Keratinocyte (primary cell): ENCODE results near the gene OR2T35. TPM values are rescaled to one million over a fixed set of nuclear protein-coding genes. Genes with fewer than 3 reads are reported as not detected.
"Not testable (repeated sequence)": the region's sequence is repeated elsewhere in the genome, so short reads cannot be mapped to it uniquely, and the experiment has no call there.

Source experiments
- DNase-seq: peaks from one replicate; pipeline ENCODE4 v3.0.0-alpha.2; 2011; ENCODE audit warnings: low read depth, missing footprints, low spot score
- FAIRE-seq: peaks from 2 replicates; lab custom pipeline; 2011; peaks lifted over from hg19 to GRCh38; lab: Jason Lieb, UNC
- H2AFZ ChIP-seq: 2 replicates; pipeline ENCODE4 v1.6.0; 2012; ENCODE audit warnings: low read length, control low read depth, inconsistent platforms; ENCODE audit not compliant: control insufficient read depth
- H3K27ac ChIP-seq: 2 replicates; pipeline ENCODE4 v1.5.1; 2011; ENCODE audit warnings: low read length; ENCODE audit not compliant: control insufficient read depth, insufficient read depth
- H3K27me3 ChIP-seq: 3 replicates; pipeline ENCODE4 v1.6.0; 2011; ENCODE audit warnings: low read length; ENCODE audit not compliant: control insufficient read depth, insufficient read depth; ENCODE audit errors: extremely low read depth
- H3K36me3 ChIP-seq, 2 experiments: 2 replicates in 1 of 2; 3 replicates in 1 of 2; pipeline ENCODE4 v1.5.1; 2011; ENCODE audit warnings: low read length in 2 of 2, mild to moderate bottlenecking in 1 of 2; ENCODE audit not compliant: control insufficient read depth in 2 of 2, insufficient read depth in 2 of 2; ENCODE audit errors: extremely low read depth in 1 of 2
- H3K4me1 ChIP-seq: 3 replicates; pipeline ENCODE4 v1.5.1; 2011; ENCODE audit warnings: low read length; ENCODE audit not compliant: control insufficient read depth, insufficient read depth; ENCODE audit errors: extremely low read depth
- H3K4me2 ChIP-seq: 3 replicates; pipeline ENCODE4 v1.6.0; 2011; ENCODE audit warnings: low read depth, low read length; ENCODE audit not compliant: control insufficient read depth, insufficient read depth; ENCODE audit errors: extremely low read depth
- H3K4me3 ChIP-seq, 3 experiments: fragments of 200-600 bp in 1 of 3; sonication (generic) in 1 of 3; 2 replicates in 2 of 3; 3 replicates in 1 of 3; pipeline ENCODE4 v1.5.1; 2011 to 2016; ENCODE audit warnings: low read length in 3 of 3, mild to moderate bottlenecking in 3 of 3, control low read depth in 2 of 3, inconsistent platforms in 1 of 3, low read depth in 1 of 3, mixed read lengths in 1 of 3, mixed run types in 1 of 3, moderate library complexity in 1 of 3; ENCODE audit not compliant: control insufficient read depth in 2 of 3, insufficient read depth in 2 of 3; ENCODE audit errors: extremely low read depth in 1 of 3
- H3K79me2 ChIP-seq: 2 replicates; pipeline ENCODE4 v1.6.0; 2012; ENCODE audit warnings: low read length; ENCODE audit not compliant: control insufficient read depth, insufficient read depth
- H3K9ac ChIP-seq: 3 replicates; pipeline ENCODE4 v1.6.0; 2011; ENCODE audit warnings: low read length; ENCODE audit not compliant: control insufficient read depth, insufficient read depth; ENCODE audit errors: extremely low read depth
- H3K9me1 ChIP-seq: 3 replicates; pipeline ENCODE4 v1.6.0; 2011; ENCODE audit warnings: low read length; ENCODE audit not compliant: control insufficient read depth, insufficient read depth; ENCODE audit errors: extremely low read depth
- H3K9me3 ChIP-seq: 2 replicates; pipeline ENCODE4 v1.5.1; 2012; ENCODE audit warnings: low read depth, low read length; ENCODE audit not compliant: control insufficient read depth
- H4K20me1 ChIP-seq: 3 replicates; pipeline ENCODE4 v1.6.0; 2011; ENCODE audit warnings: low read length; ENCODE audit not compliant: control insufficient read depth, insufficient read depth; ENCODE audit errors: extremely low read depth
- CTCF ChIP-seq, 3 experiments: IDR thresholded peaks in 1 of 3; conservative IDR thresholded peaks in 1 of 3; optimal IDR thresholded peaks in 1 of 3; 2 replicates in 2 of 3; 3 replicates in 1 of 3; pipeline versions ENCODE3 to v1.5.1; 2011; ENCODE audit warnings: low read length in 3 of 3, mild to moderate bottlenecking in 3 of 3, moderate library complexity in 2 of 3, control low read depth in 1 of 3, inconsistent platforms in 1 of 3; ENCODE audit not compliant: insufficient read depth in 2 of 3; ENCODE audit errors: extremely low read depth in 1 of 3
- EZH2 ChIP-seq: IDR thresholded peaks from one replicate; pipeline ENCODE4 v1.6.1; 2012; ENCODE audit warnings: inconsistent platforms, mild to moderate bottlenecking, low read length, moderate library complexity
- dilution Hi-C: fragments of 300-500 bp; cut with MboI; formaldehyde crosslinking; loops from one replicate; pipeline ENCODE4 v1.7.0; 2020; ENCODE audit warnings: low sequenced_read_pairs; ENCODE audit not compliant: extremely low pct_ligation_motif_present
- polyA plus RNA-seq, 5 experiments: library from polyadenylated mRNA; depleted of rRNA in 3 of 5; stranded (reverse) in 3 of 5; stranded (forward) in 1 of 5; unstranded in 1 of 5; fragments of >200 nt; gene quantifications; 1 replicate in 1 of 5; 2 replicates in 3 of 5; 3 replicates in 1 of 5; pipeline versions ENCODE4 v1.2.1 to v1.2.3, GENCODE V29; 2011 to 2012; ENCODE audit warnings: missing spikeins in 2 of 5, low read depth in 1 of 5, low replicate concordance in 1 of 5

OR2T35 gene
- polyA plus RNA-seq, 1 donor (not counting 4 experiments of a cell fraction or from before 2014, with no cell fraction given): not detected

GRCh38 chr1:248681651-248682050 lies 36.6 kb upstream of the OR2T35 start:
- no peaks in the 10 kb centered on the region for H4K20me1 ChIP-seq
- no peaks in the 10 kb centered on the region for H3K79me2 ChIP-seq
- H3K9me1 ChIP-seq: no peaks in the 10 kb centered on the region
- H3K36me3 ChIP-seq: no peaks in the 10 kb centered on the region
- no peak overlapping the region for H3K27ac ChIP-seq
- dilution Hi-C loops: no loop called here
- H3K4me1 ChIP-seq: no peaks in the 10 kb centered on the region
- H3K4me3 ChIP-seq: no peak overlapping the region
- no peak overlapping the region for H3K9ac ChIP-seq
- DNase-seq (no peak), FAIRE-seq (no peak)
- TF ChIP-seq EZH2 (no peak), CTCF (optimal IDR thresholded peaks at IDR 0.05 in 1 of 3, IDR thresholded peaks at IDR 0.05 in 1 of 3, conservative IDR thresholded peaks at IDR 0.05 in 1 of 3; ENCODE audit: extremely low read depth in 1 of 3, insufficient read depth in 2 of 3, low read length in 3 of 3) (no peak)
- H2AFZ ChIP-seq: no peak overlapping the region
- no peak overlapping the region for H3K4me2 ChIP-seq
- H3K9me3 ChIP-seq: no peaks in the 10 kb centered on the region
- no peaks in the 10 kb centered on the region for H3K27me3 ChIP-seq

- peaks cover 3% of the 10 kb centered on the region for H3K9me3 ChIP-seq
- H3K27ac ChIP-seq: no peak overlapping the region
- H2AFZ ChIP-seq: no peak overlapping the region
- H3K36me3 ChIP-seq: no peaks in the 10 kb centered on the region
- H3K4me2 ChIP-seq: no peak overlapping the region
- H3K79me2 ChIP-seq: no peaks in the 10 kb centered on the region
- H3K9me1 ChIP-seq: no peaks in the 10 kb centered on the region
- dilution Hi-C loops: no loop called here
- H3K4me3 ChIP-seq: no peak overlapping the region
- no peak for DNase-seq
- TF ChIP-seq EZH2 (no peak), CTCF (optimal IDR thresholded peaks at IDR 0.05 in 1 of 3, IDR thresholded peaks at IDR 0.05 in 1 of 3, conservative IDR thresholded peaks at IDR 0.05 in 1 of 3; ENCODE audit: extremely low read depth in 1 of 3, insufficient read depth in 2 of 3, low read length in 3 of 3) (no peak)
- H3K4me1 ChIP-seq: no peaks in the 10 kb centered on the region
- no peak overlapping the region for H3K9ac ChIP-seq
- FAIRE-seq: no peak
- H4K20me1 ChIP-seq: no peaks in the 10 kb centered on the region
- no peaks in the 10 kb centered on the region for H3K27me3 ChIP-seq
These were observed 24.9 kb upstream of the OR2T35 start for GRCh38 chr1:248670003-248670402.

GRCh38 chr1:248663453-248664328 lies 18.6 kb upstream of the OR2T35 start:
- H3K36me3 ChIP-seq, H3K4me2 ChIP-seq, H3K79me2 ChIP-seq, H3K9me3 ChIP-seq, H3K27ac ChIP-seq, H3K4me3 ChIP-seq, H3K27me3 ChIP-seq, H3K4me1 ChIP-seq, H3K9ac ChIP-seq, H2AFZ ChIP-seq, dilution Hi-C loops, H3K9me1 ChIP-seq, DNase-seq, H4K20me1 ChIP-seq, FAIRE-seq: not testable (repeated sequence)
